ENCODE results near the gene CDH26. TPM values are rescaled to one million over a fixed set of nuclear protein-coding genes. Genes with fewer than 3 reads are reported as not detected.

The CDH26 gene
- total RNA-seq, 1 donor from 2014 or later, result not detected

DNA sequence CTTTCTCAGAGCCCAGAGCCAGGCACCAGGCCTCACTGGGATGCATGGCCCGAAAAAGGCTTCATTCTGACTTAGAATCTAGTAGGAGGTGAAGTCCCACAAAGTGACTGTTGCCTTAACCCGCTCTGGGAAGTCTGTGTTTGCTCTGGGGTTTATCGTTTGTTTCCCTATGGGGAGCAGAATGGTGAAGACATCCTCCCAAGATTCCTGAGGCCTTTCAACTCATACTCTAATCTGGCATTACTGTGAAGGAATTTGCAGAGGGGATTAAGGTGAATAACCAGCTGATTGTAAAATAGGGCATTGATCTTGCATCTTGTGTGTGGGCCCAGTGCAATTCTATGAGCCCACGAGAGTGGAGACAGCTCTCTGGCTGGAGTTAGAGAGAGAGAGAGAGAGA lies 67.8 kb downstream of the CDH26 start:
- Histone ChIP-seq H3K27ac (no peak overlapping the region), H3K4me1 (no peaks in the 10 kb centered on the region), H3K4me3 (no peak overlapping the region), H3K27me3 (no peaks in the 10 kb centered on the region), H3K36me3 (no peaks in the 10 kb centered on the region), H3K9me3 (no peaks in the 10 kb centered on the region)
- TF ChIP-seq, protein P1, sequence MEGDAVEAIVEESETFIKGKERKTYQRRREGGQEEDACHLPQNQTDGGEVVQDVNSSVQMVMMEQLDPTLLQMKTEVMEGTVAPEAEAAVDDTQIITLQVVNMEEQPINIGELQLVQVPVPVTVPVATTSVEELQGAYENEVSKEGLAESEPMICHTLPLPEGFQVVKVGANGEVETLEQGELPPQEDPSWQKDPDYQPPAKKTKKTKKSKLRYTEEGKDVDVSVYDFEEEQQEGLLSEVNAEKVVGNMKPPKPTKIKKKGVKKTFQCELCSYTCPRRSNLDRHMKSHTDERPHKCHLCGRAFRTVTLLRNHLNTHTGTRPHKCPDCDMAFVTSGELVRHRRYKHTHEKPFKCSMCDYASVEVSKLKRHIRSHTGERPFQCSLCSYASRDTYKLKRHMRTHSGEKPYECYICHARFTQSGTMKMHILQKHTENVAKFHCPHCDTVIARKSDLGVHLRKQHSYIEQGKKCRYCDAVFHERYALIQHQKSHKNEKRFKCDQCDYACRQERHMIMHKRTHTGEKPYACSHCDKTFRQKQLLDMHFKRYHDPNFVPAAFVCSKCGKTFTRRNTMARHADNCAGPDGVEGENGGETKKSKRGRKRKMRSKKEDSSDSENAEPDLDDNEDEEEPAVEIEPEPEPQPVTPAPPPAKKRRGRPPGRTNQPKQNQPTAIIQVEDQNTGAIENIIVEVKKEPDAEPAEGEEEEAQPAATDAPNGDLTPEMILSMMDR (IDR thresholded peaks at IDR 0.05), result no peak
- no peak for DNase-seq (ENCODE audit: low spot score in 2 of 2)
- intact Hi-C loops (cut with DNase I), result no loop called here

DNA sequence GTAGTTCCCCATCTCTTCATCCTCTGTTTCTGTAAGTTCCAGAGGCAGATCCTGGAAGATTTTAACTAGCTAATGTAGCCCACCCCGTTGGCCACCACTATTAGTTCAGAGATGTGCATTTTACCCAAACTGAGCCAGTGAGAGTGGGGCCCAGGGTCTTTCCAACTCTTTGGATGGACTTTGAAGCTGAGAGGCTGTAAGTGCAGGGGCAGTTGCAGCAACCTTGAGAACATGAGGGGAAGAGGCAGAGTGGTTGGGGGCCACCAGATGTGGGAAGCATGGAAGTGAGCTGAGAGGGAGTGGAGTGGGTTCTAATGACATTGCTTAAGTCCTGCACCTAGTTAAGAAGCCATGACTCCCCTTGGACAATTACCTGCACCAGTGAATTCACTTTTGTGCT lies 72.2 kb downstream of the CDH26 start:
- no peaks in the 10 kb centered on the region for H3K27me3 ChIP-seq
- no peak overlapping the region for H3K27ac ChIP-seq
- peaks cover 0 to 13% of the 10 kb centered on the region in 2 donors for H3K4me1 ChIP-seq
- intact Hi-C loops (cut with DNase I), result no loop called here
- H3K9me3 ChIP-seq, result no peaks in the 10 kb centered on the region
- no peak for DNase-seq (ENCODE audit: low spot score in 2 of 2)
- H3K4me3 ChIP-seq, result no peak overlapping the region
- H3K36me3 ChIP-seq, result no peaks in the 10 kb centered on the region
- TF ChIP-seq, protein P1 (IDR thresholded peaks at IDR 0.05), result no peak

DNA sequence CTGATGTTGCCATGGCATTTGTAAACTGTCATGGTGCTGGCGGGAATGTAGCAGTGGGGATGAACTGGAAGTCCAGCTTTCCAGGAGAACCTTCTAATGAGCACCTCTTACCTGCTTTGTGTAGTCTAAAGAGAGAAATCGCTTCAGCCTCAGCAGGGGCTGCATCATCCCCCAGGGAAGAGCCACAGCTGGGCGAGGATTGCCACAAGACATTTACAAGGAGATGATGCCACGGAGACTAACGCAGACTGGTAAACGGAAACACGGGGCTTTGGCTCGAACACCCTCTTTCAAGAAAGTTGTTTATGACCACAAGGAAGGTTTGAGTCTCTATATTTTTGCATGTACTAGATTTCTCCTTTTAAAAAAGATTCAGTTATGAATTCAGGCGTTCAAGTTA lies 72.9 kb downstream of the CDH26 start:
- TF ChIP-seq, protein P1 (IDR thresholded peaks at IDR 0.05), result no peak
- H3K9me3 ChIP-seq, result no peaks in the 10 kb centered on the region
- H3K4me3 ChIP-seq, result no peak overlapping the region
- no peak overlapping the region for H3K27ac ChIP-seq
- no peaks in the 10 kb centered on the region for H3K27me3 ChIP-seq
- no peaks in the 10 kb centered on the region for H3K36me3 ChIP-seq
- intact Hi-C loops (cut with DNase I), result no loop called here
- H3K4me1 ChIP-seq, result peaks cover 0 to 13% of the 10 kb centered on the region in 2 donors
- DNase-seq (ENCODE audit: low spot score in 2 of 2), result no peak

DNA sequence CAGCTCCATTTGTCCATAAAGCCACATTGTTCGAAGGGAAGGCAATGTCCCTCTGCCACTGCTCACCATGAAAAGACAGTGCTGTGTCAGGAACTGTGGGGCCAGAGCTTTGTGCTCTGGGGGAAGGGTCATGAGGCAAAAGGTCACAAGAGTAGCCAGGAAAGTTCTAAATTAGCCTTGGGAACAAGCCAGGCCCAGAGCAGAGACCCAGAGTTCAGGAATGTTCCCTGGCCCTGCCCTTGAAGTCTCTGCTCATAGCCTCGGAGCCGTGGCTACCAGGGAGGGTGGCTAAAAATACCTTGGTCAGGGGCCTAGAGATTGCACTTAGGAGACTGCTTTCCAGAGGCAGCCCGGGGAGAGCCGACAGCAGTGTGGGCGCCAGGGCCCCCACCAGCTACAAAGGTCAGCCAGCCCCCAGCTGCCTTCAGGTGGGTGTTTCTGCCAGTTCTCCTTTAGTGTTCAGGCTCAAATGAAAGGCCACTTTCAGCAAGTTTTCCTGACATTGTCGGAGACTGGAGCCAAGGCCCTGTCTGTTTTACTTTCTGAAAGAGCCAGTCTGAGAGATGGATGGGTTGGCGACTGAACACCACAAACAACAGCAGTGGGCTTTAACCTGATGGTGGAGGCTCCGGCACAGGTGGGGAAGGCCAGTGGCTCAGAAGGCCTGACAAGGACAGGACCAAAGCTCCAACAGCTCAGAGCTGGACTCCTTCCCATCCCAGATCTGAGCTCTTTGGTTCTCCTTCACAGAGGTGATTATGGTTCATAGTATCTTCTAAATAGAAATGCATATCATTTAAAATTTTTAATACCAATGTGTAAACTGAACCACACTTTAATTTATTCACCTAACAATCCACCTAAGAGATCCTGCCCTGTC lies 76.2 kb downstream of the CDH26 start:
- no peak overlapping the region for H3K4me3 ChIP-seq
- intact Hi-C loops (cut with DNase I), result no loop called here
- peaks cover 0 to 13% of the 10 kb centered on the region in 2 donors for H3K4me1 ChIP-seq
- H3K36me3 ChIP-seq, result no peaks in the 10 kb centered on the region
- H3K27ac ChIP-seq, result peak overlapping the region; percentile 77
- H3K27me3 ChIP-seq, result no peaks in the 10 kb centered on the region
- H3K9me3 ChIP-seq, result no peaks in the 10 kb centered on the region
- DNase-seq (ENCODE audit: low spot score in 2 of 2), result no peak
- TF ChIP-seq, protein P1 (IDR thresholded peaks at IDR 0.05), result no peak

DNA sequence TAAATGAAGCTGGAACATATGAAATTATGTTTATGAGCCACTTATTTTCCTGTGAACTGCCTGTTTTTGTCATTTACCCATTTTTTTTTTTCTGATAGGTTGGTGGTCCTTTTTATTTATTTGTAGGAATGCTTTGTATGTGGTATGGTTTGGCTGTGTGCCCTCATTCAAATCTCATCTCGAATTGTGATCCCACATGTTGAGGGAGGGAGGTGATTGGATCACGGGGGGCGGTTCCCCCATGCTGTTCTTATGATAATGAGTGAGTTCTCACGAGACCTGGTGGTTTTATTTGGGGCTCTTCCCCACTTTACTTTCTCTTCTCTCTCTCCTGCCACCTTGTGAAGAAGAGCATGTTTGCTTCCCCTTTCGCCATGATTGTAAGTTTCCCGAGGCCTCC lies 77.3 kb downstream of the CDH26 start:
- peak overlapping the region in 1 of 2 donors; percentile 11 for H3K27ac ChIP-seq
- H3K9me3 ChIP-seq, result no peaks in the 10 kb centered on the region
- intact Hi-C loops (cut with DNase I), result no loop called here
- peaks cover 0 to 13% of the 10 kb centered on the region in 2 donors for H3K4me1 ChIP-seq
- DNase-seq (ENCODE audit: low spot score in 2 of 2), result no peak
- TF ChIP-seq, protein P1 (IDR thresholded peaks at IDR 0.05), result no peak
- no peaks in the 10 kb centered on the region for H3K27me3 ChIP-seq
- no peaks in the 10 kb centered on the region for H3K36me3 ChIP-seq
- no peak overlapping the region for H3K4me3 ChIP-seq
